Suppressor macrophage treated with lipopolysaccharide for 1 hour (primary cell): Measurements from ENCODE around the gene RBM4B.

Experiments used
- DNase-seq, 3 donors: peaks; one replicate each; pipeline ENCODE4 v3.0.0-alpha.2; 2020 to 2022

Gene RBM4B

GRCh38 chr11:66639066-66639813 lies 38.4 kb downstream of the RBM4B start:
- DNase-seq: peak; percentile 52 to 68 (median 54)

GRCh38 chr11:66638177-66639065 lies 39.3 kb downstream of the RBM4B start, which contains the start of gene RBM4:
Gene RBM4 (plus strand): TSS chr11:66638703. CDS start chr11:66639712, 1,009 bp downstream.
- peak; percentile 98 to 100 (median 100) for DNase-seq

GRCh38 chr11:66637557-66638176 lies 40.0 kb downstream of the RBM4B start:
- DNase-seq: no peak

- no peak for DNase-seq
Observed at GRCh38 chr11:66636411-66636810, 41.3 kb downstream of the RBM4B start.

- DNase-seq: no peak
Observed at GRCh38 chr11:66632952-66633351, 44.7 kb downstream of the RBM4B start.

- no peak for DNase-seq
Observed at GRCh38 chr11:66631883-66632282, 45.8 kb downstream of the RBM4B start.

- DNase-seq: no peak
Observed at GRCh38 chr11:66629356-66629755, 48.3 kb downstream of the RBM4B start.

GRCh38 chr11:66628061-66628603 lies 49.6 kb downstream of the RBM4B start:
- no peak for DNase-seq

- no peak for DNase-seq
Observed at GRCh38 chr11:66626926-66627325, 50.8 kb downstream of the RBM4B start.

GRCh38 chr11:66626382-66626781 lies 51.3 kb downstream of the RBM4B start:
- no peak for DNase-seq

- DNase-seq: no peak
Observed at GRCh38 chr11:66625752-66626149, 51.9 kb downstream of the RBM4B start.

GRCh38 chr11:66625041-66625751 lies 52.5 kb downstream of the RBM4B start:
- DNase-seq: no peak

- DNase-seq: no peak
Observed at GRCh38 chr11:66624450-66624849, 53.2 kb downstream of the RBM4B start.

GRCh38 chr11:66619080-66619554 lies 58.6 kb downstream of the RBM4B start:
- DNase-seq: peak; percentile 24 to 61 (median 53)

GRCh38 chr11:66617155-66617834 lies 60.4 kb downstream of the RBM4B start:
- peak; percentile 93 to 96 (median 93) for DNase-seq

- DNase-seq: peak; percentile 99 to 100 (median 99)
Observed at GRCh38 chr11:66616379-66617154, 61.1 kb downstream of the RBM4B start, which contains the start of gene RBM14. Gene RBM14 (plus strand): TSS chr11:66616630. CDS start chr11:66616721, 91 bp downstream.
